GM23338 (cell line): ENCODE results near the gene TAT.

ENCODE experiments used
- CTCF ChIP-seq, 2 experiments: fragments of 200-600 bp in 1 of 2; sonication (generic) in 1 of 2; conservative IDR thresholded peaks; 2 replicates each; pipeline versions ENCODE4 v1.5.1 to v1.6.1; 2016 to 2017; ENCODE audit warnings: antibody characterized with exemption in 2 of 2, low read depth in 2 of 2, mild to moderate bottlenecking in 2 of 2, moderate library complexity in 1 of 2
- ETS1 ChIP-seq: IDR thresholded peaks from 2 replicates; pipeline ENCODE4 v1.6.1; 2016; ENCODE audit warnings: antibody characterized with exemption
- EZH2phosphoT487 ChIP-seq: fragments of 200-600 bp; sonication (generic); IDR thresholded peaks from one replicate; pipeline ENCODE4 v1.8.1; 2018; ENCODE audit warnings: antibody characterized with exemption; ENCODE audit not compliant: unreplicated experiment
- NANOG ChIP-seq: IDR thresholded peaks from 2 replicates; pipeline ENCODE4 v1.6.1; 2016; ENCODE audit warnings: antibody characterized with exemption, borderline replicate concordance
- POLR2AphosphoS5 ChIP-seq: IDR thresholded peaks from 2 replicates; pipeline ENCODE4 v1.6.1; 2016; ENCODE audit warnings: antibody characterized with exemption, low read depth
- ZNF331 ChIP-seq: fragments of 250-450 bp; sonication (Bioruptor Pico); IDR thresholded peaks from 2 replicates; pipeline ENCODE4 v1.5.0; 2020; ENCODE audit warnings: low read depth, mild to moderate bottlenecking, moderate library complexity

- TF ChIP-seq EZH2phosphoT487 (no peak), CTCF (conservative IDR thresholded peaks at IDR 0.05; ENCODE audit: low read depth in 2 of 2) (no peak), ETS1 (no peak), ZNF331 (CRISPR knock-in tag) (no peak), POLR2AphosphoS5 (no peak), NANOG (no peak)
These were observed 19.6 kb downstream of the TAT start for GRCh38 chr16:71557299-71557698.
